Chondrocyte (in vitro differentiated cells): ENCODE results near the gene IL37. TPM values are rescaled to one million over a fixed set of nuclear protein-coding genes. Genes with fewer than 3 reads are reported as not detected.

Source experiments
- DNase-seq: peaks from one replicate; pipeline ENCODE4 v3.0.0; 2021; ENCODE audit warnings: mixed read lengths, low spot score
- H3K27ac Mint-ChIP-seq: one replicate; pipeline ENCODE4 v1.8.0; 2021; ENCODE audit warnings: mild to moderate bottlenecking, moderate library complexity, mixed read lengths; ENCODE audit not compliant: unreplicated experiment
- H3K27me3 Mint-ChIP-seq: 2 replicates; pipeline ENCODE4 v1.8.0; 2021; ENCODE audit warnings: low read depth, mixed read lengths
- H3K36me3 Mint-ChIP-seq: 2 replicates; pipeline ENCODE4 v1.8.0; 2021; ENCODE audit warnings: low read depth, mixed read lengths
- H3K4me1 Mint-ChIP-seq: 2 replicates; pipeline ENCODE4 v1.8.0; 2021; ENCODE audit warnings: low read depth, mild to moderate bottlenecking, mixed read lengths
- H3K4me3 Mint-ChIP-seq: one replicate; pipeline ENCODE4 v1.8.0; 2021; ENCODE audit warnings: mild to moderate bottlenecking, moderate library complexity, mixed read lengths; ENCODE audit not compliant: unreplicated experiment
- H3K9me3 Mint-ChIP-seq: 2 replicates; pipeline ENCODE4 v1.8.0; 2021; ENCODE audit warnings: low read depth, mixed read lengths
- total RNA-seq: library from RNA; stranded (reverse); gene quantifications from 3 replicates; pipeline ENCODE4 v1.2.1, GENCODE V29; 2021
- TF ChIP-seq, protein P1 (sequence below): fragments of 200-600 bp; sonication (generic); IDR thresholded peaks from 2 replicates; pipeline ENCODE4 v1.5.0; 2021; ENCODE audit warnings: antibody characterized with exemption, mild to moderate bottlenecking, moderate library complexity

The IL37 gene
- total RNA-seq, 1 donor from 2014 or later: not detected

DNA sequence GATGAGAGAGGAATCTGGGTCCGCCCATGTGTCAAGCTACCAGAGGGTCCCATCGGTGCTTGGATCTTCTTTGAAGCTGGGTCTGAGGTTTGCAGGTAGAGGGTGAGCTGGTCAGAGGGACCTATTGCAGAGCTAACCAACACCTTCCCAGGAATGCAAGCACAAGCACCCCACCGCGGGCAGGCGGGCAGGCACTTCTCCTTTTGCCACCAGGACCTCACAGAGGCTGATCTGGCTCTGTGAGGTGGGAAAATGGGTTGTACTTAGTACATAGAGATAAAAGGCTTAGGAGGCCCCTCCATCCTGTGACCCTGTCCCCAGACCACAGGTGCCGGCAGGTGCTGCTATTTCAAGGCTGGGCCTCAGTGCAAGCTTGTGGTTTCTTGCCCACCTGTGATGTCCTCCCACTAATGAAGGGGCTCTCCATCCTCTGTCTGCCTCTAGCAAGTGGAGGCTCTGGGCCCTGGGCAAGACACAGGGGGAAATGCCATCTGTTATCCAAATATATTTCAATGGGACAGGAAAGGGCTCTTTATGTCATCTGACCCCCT is 31.4 kb upstream of the IL37 start:
- no peaks in the 10 kb centered on the region for H3K9me3 Mint-ChIP-seq
- TF ChIP-seq, protein P1, sequence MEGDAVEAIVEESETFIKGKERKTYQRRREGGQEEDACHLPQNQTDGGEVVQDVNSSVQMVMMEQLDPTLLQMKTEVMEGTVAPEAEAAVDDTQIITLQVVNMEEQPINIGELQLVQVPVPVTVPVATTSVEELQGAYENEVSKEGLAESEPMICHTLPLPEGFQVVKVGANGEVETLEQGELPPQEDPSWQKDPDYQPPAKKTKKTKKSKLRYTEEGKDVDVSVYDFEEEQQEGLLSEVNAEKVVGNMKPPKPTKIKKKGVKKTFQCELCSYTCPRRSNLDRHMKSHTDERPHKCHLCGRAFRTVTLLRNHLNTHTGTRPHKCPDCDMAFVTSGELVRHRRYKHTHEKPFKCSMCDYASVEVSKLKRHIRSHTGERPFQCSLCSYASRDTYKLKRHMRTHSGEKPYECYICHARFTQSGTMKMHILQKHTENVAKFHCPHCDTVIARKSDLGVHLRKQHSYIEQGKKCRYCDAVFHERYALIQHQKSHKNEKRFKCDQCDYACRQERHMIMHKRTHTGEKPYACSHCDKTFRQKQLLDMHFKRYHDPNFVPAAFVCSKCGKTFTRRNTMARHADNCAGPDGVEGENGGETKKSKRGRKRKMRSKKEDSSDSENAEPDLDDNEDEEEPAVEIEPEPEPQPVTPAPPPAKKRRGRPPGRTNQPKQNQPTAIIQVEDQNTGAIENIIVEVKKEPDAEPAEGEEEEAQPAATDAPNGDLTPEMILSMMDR: no peak
- no peak overlapping the region for H3K4me3 Mint-ChIP-seq
- H3K27ac Mint-ChIP-seq: no peak overlapping the region
- no peaks in the 10 kb centered on the region for H3K36me3 Mint-ChIP-seq
- DNase-seq: no peak
- H3K4me1 Mint-ChIP-seq: peaks cover 4% of the 10 kb centered on the region
- H3K27me3 Mint-ChIP-seq: no peaks in the 10 kb centered on the region

DNA sequence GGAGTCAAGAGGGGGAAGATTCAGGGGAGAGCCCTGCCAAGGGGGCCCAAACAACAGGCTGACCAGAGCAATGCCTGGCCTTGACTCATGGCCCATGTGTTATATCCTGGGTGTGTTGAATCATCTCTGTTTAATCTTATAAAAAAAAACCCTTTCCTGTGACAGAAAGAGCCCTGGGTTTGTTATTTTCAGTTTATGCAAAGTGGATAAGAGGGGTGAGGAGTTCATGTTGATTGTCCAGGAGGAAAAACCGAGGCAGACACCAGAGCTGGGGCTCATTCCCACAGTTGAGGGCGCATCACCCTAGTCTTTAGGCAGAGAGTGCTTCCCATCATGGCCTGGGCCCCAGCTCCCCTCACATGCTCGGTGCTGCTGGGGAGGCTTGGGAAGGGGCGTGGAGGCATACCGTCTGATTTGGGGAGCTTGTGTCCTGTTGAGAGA is 30.9 kb upstream of the IL37 start:
- Mint-ChIP-seq H3K4me1 (peaks cover 4% of the 10 kb centered on the region), H3K27me3 (no peaks in the 10 kb centered on the region), H3K4me3 (no peak overlapping the region), H3K9me3 (no peaks in the 10 kb centered on the region), H3K36me3 (no peaks in the 10 kb centered on the region), H3K27ac (no peak overlapping the region)
- DNase-seq: no peak
- TF ChIP-seq, protein P1: no peak

DNA sequence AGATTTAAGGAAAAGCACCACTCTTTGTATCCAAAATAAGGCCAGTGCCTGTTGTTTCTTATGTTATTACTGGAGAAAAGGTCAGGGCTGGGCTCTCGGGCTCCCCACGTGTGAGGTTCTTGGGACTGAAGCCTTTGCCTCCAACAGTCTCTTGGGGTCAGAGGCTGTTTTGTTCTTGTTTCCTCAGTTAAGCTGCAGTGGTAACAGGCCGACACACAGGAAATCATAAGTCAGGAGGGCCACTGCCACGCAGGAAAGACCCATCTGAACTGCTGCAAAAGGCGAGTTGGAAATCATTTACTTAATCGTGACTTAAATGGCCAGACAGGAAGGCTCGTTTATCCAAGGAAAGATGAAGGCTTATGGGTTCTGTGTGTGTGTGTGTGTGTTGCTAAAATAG is 30.3 kb upstream of the IL37 start:
- Mint-ChIP-seq H3K9me3 (no peaks in the 10 kb centered on the region), H3K36me3 (no peaks in the 10 kb centered on the region), H3K27ac (no peak overlapping the region), H3K4me1 (peaks cover 4% of the 10 kb centered on the region), H3K27me3 (no peaks in the 10 kb centered on the region), H3K4me3 (no peak overlapping the region)
- TF ChIP-seq, protein P1: no peak
- DNase-seq: no peak

DNA sequence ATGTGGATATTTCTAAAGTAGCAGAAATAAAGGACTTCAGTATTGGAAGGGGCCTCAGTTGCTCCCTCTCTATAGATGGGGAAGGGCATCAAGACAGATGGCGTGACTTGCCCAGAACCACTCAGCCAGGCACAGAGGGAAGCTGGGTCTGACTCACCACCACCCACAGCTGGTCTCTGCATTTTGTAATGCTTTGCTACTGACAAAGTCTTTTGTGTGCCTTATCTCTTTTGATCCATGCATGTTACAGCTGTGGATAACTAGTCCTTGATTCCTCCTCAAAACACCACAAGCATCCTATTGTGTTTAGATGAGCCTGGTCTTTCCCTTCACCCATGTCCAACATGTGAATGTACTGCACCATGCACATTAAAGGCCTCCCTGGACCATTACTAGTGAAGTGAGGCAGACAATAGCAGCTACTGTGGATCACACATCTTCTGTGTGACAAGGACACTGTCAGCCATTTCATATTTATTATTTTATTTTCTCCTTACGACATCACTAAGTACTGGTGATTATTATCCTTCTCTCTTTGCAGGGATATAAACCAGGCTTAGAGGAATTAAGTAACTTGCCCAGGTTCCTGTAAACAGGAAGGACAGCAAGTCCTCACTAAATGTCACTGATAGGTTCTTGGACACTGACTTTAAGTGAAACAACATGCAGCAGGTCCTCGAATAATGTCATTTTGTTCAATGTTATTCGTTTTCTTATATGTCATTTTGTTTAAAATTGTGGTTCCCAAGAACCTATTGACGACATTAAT is 29.6 kb upstream of the IL37 start:
- no peak for DNase-seq
- Mint-ChIP-seq H3K27ac (no peak overlapping the region), H3K4me1 (peaks cover 4% of the 10 kb centered on the region)

DNA sequence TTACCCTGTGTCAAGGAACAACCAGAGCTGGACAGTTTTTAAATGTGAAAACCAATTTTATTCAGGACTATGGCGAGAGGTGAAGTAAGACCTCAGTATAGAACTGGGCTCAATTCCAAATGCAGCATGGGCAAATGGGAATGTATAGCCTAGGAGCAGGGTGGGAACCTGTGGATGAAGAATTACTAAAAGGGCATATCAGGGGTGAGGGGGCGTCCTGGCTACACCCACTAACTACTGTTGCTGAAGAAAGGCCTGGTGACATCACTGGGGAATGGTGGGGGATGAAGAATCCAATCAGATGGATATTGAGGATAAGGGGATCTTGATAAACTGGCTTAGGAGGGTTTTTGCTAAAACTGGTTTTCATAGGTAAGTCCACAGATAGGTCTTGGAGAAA is 27.3 kb upstream of the IL37 start:
- Mint-ChIP-seq H3K9me3 (no peaks in the 10 kb centered on the region), H3K4me1 (no peaks in the 10 kb centered on the region), H3K4me3 (no peak overlapping the region), H3K27me3 (no peaks in the 10 kb centered on the region), H3K36me3 (no peaks in the 10 kb centered on the region), H3K27ac (no peak overlapping the region)
- TF ChIP-seq, protein P1: no peak
- no peak for DNase-seq

More for the DNA sequence above, 29.6 kb upstream of the IL37 start:
- Mint-ChIP-seq H3K27me3 (no peaks in the 10 kb centered on the region), H3K4me3 (no peak overlapping the region), H3K36me3 (no peaks in the 10 kb centered on the region), H3K9me3 (no peaks in the 10 kb centered on the region)
- TF ChIP-seq, protein P1: no peak
